GM10266 (cell line): ENCODE results near the gene FNDC11.

Experiments used
- DNase-seq: peaks from one replicate; pipeline ENCODE4 v3.0.0; 2012; ENCODE audit errors: extremely low spot score
- TF ChIP-seq, protein P1 (sequence below): IDR thresholded peaks from 2 replicates; pipeline ENCODE4 v1.5.1; 2012; ENCODE audit warnings: mild to moderate bottlenecking, low read depth; ENCODE audit not compliant: control insufficient read depth, insufficient read depth; ENCODE audit errors: missing control alignments

The FNDC11 gene

DNA sequence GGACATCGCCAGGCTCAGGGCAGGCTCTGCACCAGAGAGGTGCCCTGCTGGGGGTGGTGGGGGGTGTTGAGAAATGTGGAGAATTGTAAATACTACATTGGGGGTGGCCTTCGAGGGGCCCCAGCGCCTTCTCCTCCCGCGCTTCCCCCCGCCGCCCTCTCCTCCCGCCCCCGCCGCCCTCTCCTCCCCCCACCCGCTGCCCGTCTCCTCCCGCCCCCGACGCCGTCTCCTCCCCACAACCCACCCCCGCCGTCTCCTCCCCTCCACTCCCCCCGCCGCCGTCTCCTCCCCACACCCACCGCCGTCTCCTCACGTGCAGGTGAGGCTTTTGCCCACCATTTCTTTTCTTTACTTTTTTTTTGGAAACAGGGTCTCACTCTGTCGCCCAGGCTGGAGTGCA, 4.9 kb upstream of the FNDC11 start:
- no peak for DNase-seq
- TF ChIP-seq, protein P1, sequence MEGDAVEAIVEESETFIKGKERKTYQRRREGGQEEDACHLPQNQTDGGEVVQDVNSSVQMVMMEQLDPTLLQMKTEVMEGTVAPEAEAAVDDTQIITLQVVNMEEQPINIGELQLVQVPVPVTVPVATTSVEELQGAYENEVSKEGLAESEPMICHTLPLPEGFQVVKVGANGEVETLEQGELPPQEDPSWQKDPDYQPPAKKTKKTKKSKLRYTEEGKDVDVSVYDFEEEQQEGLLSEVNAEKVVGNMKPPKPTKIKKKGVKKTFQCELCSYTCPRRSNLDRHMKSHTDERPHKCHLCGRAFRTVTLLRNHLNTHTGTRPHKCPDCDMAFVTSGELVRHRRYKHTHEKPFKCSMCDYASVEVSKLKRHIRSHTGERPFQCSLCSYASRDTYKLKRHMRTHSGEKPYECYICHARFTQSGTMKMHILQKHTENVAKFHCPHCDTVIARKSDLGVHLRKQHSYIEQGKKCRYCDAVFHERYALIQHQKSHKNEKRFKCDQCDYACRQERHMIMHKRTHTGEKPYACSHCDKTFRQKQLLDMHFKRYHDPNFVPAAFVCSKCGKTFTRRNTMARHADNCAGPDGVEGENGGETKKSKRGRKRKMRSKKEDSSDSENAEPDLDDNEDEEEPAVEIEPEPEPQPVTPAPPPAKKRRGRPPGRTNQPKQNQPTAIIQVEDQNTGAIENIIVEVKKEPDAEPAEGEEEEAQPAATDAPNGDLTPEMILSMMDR, result no peak

DNA sequence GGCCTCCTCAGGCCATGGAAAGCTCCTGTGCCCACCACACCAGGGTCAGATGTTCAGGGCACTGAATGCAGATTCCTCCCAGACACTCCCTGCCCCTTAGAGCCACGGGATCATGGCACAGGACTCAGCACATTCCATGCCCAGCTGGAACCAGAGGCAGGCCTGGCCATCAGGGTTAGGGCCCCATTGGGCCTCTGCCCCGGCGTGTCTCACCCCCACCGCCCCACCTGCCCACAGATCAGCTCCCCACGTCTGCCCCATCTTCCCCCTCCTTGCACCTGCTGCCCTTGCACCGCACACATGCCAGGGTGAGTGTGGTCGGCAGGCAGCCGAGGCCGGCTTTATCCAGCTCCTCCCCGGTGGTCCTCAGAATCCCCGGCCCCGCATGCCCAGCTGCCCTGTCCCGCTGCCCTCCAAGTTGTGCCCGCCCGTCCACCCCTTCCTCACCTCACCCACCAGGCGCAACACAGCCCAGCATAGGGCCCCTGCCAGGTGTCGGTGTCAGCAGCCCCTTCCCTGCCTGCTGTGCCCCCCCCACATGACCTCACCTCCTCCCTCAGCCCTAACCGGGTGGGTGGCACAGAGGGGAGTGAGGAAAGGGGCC, 4.2 kb upstream of the FNDC11 start:
- TF ChIP-seq, protein P1, result no peak

DNA sequence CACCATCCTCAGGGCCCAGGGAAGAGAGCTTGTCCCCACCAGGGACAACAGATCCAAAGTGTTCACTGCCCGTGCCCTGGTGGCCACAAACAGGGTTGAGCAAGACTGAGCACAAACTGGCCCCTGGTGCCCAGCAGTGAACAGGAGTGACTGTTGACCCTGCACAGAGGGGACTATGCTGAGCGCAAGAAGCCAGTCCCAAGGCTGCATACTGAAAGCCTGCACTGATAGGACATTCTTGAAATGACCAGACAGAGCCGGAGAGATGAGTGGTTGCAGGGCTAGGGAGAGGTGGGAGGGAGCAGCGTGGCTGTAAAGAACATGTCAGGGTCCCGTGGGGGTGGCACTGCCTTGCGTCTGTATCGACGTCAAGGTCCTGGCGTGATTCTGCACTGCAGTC, 2.9 kb upstream of the FNDC11 start:
- TF ChIP-seq, protein P1, result no peak
- no peak for DNase-seq

More for the DNA sequence above, 4.2 kb upstream of the FNDC11 start:
- DNase-seq, result no peak

DNA sequence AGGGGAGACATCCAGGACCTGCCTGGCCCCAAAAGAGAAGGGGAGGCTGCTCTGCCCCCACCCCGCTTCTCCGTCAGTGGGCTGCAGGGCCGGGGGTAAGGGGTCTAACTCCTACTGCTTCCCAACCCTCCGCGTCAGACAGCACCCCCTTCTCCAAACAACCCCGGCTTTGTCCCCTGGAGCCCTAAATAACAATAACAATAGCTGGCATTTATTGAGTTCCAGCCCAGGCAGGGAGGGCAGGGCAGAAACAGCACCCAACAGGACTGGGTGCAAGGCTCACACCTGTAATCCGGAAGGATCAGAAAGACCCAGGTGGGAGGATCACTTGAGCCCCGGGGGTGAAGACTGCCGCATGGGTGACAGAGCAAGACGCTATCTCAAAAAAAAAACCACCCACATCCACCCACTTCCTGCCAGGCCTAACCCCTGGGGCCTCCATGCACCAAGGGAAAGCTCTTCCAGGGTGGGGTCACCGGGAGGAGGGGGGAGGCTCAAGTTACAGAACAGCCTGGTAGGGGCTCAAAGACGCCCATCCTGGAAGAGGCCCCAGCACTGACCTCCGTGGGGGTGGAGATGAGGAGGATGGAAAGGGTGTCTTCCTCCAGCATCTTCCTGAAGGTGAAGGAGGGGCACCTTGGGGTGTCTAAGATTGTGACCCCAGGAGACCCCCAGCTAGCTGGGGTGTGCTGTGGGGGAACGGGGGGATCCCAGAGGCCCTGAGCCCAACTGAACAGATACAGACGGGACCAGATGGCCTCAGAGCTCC, 1.3 kb upstream of the FNDC11 start:
- TF ChIP-seq, protein P1, result no peak
- no peak for DNase-seq

DNA sequence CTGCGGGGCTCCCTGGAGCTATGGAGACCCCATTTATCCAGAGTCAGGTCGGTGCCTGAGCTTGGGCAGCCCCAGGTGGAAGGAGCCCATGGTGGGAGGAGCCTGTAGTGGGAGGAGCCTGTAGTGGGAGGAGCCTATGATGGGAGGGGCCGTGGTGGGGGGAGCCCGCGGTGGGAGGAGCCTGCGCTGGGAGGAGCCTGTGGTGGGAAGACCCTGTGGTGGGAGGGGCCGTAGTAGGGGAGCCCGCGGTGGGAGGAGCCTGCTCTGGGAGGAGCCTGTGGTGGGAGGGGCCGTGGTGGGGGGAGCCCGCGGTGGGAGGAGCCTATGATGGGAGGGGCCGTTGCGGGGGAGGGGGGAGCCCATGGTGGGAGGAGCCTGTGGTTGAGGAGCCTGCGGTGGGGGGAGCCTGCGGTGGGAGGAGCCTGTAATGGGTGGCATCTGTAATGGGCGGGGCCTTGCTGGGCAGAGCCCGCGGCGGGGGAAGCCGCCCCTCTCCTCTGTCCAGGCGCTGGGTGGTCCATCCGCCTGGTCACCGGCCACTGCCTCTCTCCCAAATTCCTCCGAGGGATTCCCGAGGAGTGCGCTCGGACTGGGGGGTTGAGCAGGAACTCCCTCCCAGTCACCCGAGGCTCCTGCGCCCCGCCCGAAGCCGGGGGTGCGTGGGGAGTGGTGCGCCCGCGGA, 567 bp upstream of the FNDC11 start:
- DNase-seq, result peak; percentile 95
- TF ChIP-seq, protein P1, result no peak

DNA sequence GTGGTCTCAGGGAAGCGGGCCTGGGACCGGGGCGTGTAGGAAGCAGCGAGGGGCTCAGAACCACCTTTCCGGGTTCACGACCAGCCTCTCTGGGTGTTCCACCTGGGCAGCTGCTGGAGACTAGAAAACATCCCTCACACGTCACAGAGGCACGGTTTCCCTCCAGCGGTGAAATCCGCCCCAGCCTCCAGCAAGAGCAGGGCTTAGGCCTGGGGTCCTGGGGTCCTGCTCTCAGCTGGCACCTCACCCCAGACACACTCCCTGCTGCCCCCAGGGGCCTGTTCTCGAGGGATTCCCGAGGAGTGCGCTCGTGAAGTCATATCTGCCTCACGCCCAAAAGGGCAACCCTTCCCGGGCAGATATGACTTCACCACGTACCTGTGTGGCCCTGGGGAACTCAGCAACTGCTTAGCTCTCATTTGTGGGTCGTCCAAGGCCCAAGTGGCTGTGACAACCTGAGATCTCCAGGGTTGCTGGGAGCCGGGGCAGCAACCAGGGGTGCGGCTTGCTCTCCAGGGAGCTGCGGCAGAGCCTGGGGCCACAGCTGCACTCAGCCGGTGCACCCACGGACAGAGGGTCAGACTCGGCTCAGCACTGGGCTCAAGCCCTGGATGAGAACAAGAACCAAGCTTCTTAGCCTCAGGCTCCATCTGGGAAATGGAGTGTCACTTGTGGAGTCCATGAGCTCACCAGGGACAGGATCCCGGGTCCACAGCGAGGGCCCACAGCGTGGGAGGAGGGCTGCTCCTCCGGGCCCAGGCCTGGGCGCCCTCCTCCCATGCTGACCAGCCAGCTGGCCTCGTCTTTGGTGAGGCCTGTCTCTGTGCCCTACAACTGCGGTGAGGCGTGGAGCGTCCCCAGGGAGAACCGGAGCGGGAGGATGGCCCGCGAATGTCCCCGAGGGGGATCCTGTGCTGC, 661 bp downstream of the FNDC11 start:
- TF ChIP-seq, protein P1, result no peak

More for the DNA sequence above, 661 bp downstream of the FNDC11 start:
- DNase-seq, result no peak
